GM12878 (cell line): Measurements from ENCODE around the gene EHD4. TPM values are rescaled to one million over a fixed set of nuclear protein-coding genes. Genes with fewer than 3 reads are reported as not detected.

Experiments
- ATAC-seq: fragments of 200-7000 bp; cut with Tn5 transposase; 3 replicates; pipeline ENCODE4 v1.9.1; 2020; ENCODE audit warnings: mild to moderate bottlenecking, moderate library complexity
- BruUV-seq: library from RNA; stranded (reverse); fragments of 400-500 nt; replicated peaks from 2 replicates; lab custom pipeline; 2021; lab: Mats Ljungman, UMichigan
- CTCF ChIA-PET: fragments of 300-600 bp; sonication (Branson Sonifier 250); formaldehyde crosslinking; extraction: SDS; loops from one replicate; lab custom pipeline; 2021; ENCODE audit warnings: inconsistent platforms; lab: Yijun Ruan, JAX
- POLR2A ChIA-PET: fragments of 350-600 bp; formaldehyde crosslinking; extraction: SDS; loops from one replicate; lab custom pipeline; 2021; ENCODE audit warnings: inconsistent platforms; lab: Charles Lee
- RAD21 ChIA-PET: fragments of 300-600 bp; sonication (Branson Sonifier 250); formaldehyde crosslinking; loops from one replicate; lab custom pipeline; 2023; ENCODE audit warnings: antibody characterized with exemption; ENCODE audit not compliant: unreplicated experiment; lab: Charles Lee
- SMC1A ChIA-PET: fragments of 300-600 bp; sonication (Branson Sonifier 250); formaldehyde crosslinking; loops from one replicate; lab custom pipeline; 2023; ENCODE audit not compliant: unreplicated experiment, uncharacterized antibody; lab: Charles Lee
- DNase-seq: peaks from one replicate; pipeline ENCODE4 v3.0.0-alpha.2; 2011; ENCODE audit warnings: low read depth, low spot score
- FAIRE-seq: peaks from 3 replicates; lab custom pipeline; 2011; peaks lifted over from hg19 to GRCh38; lab: Jason Lieb, UNC
- H2AFZ ChIP-seq: 2 replicates; pipeline ENCODE4 v1.6.0; 2011; ENCODE audit warnings: low read depth, low read length, control low read depth; ENCODE audit not compliant: control insufficient read depth
- H3K27ac ChIP-seq: 2 replicates; pipeline ENCODE4 v1.5.1; 2011; ENCODE audit warnings: control low read depth; ENCODE audit not compliant: control insufficient read depth, insufficient read depth
- H3K27me3 ChIP-seq, 2 experiments: replicated peaks in 1 of 2; 2 replicates each; pipeline versions ENCODE4 v1.6.0 to v1.6.1; 2011; ENCODE audit warnings: low read length in 1 of 2; ENCODE audit not compliant: control insufficient read depth in 2 of 2, insufficient read depth in 2 of 2
- H3K36me3 ChIP-seq, 2 experiments: 2 replicates each; pipeline ENCODE4 v1.5.1; 2011; ENCODE audit warnings: low read length in 1 of 2; ENCODE audit not compliant: control insufficient read depth in 2 of 2, insufficient read depth in 2 of 2
- H3K4me1 ChIP-seq: 2 replicates; pipeline ENCODE4 v1.6.1; 2011; ENCODE audit warnings: mild to moderate bottlenecking, low read length, moderate library complexity, mixed read lengths; ENCODE audit not compliant: control insufficient read depth, insufficient read depth
- H3K4me2 ChIP-seq: 2 replicates; pipeline ENCODE4 v1.6.0; 2011; ENCODE audit warnings: control low read depth; ENCODE audit not compliant: control insufficient read depth, insufficient read depth
- H3K4me3 ChIP-seq: fragments of 200-600 bp; sonication (generic); 2 replicates; pipeline ENCODE4 v1.5.1; 2016
- H3K79me2 ChIP-seq: 2 replicates; pipeline ENCODE4 v1.6.0; 2011; ENCODE audit warnings: low read length; ENCODE audit not compliant: control insufficient read depth, insufficient read depth
- H3K9ac ChIP-seq: 2 replicates; pipeline ENCODE4 v1.8.0; 2011; ENCODE audit warnings: low read length, control low read depth, mixed read lengths; ENCODE audit not compliant: control insufficient read depth, insufficient read depth
- H3K9me3 ChIP-seq: replicated peaks from 3 replicates; pipeline ENCODE4 v1.5.1; 2011; ENCODE audit warnings: mild to moderate bottlenecking, low read length; ENCODE audit not compliant: control insufficient read depth, insufficient read depth
- H4K20me1 ChIP-seq: 2 replicates; pipeline ENCODE4 v1.6.0; 2011; ENCODE audit not compliant: control insufficient read depth, insufficient read depth
- CREB1 ChIP-seq: IDR thresholded peaks from 2 replicates; pipeline ENCODE4 v1.6.1; 2012; ENCODE audit warnings: low read depth, mild to moderate bottlenecking, inconsistent platforms
- FOS ChIP-seq: IDR thresholded peaks from 3 replicates; pipeline ENCODE4 v1.6.1; 2011; ENCODE audit warnings: borderline replicate concordance; ENCODE audit not compliant: insufficient read length; ENCODE audit errors: extremely low read depth
- GABPA ChIP-seq: IDR thresholded peaks from 2 replicates; pipeline ENCODE4 v1.6.1; 2014; ENCODE audit warnings: antibody characterized with exemption, low read depth, mild to moderate bottlenecking, inconsistent platforms
- JUND ChIP-seq: IDR thresholded peaks from 2 replicates; pipeline ENCODE4 v1.6.1; 2012; ENCODE audit warnings: low read depth, mild to moderate bottlenecking, low read length, improper control_type of control experiment, moderate library complexity
- MLLT1 ChIP-seq: fragments of 450-650 bp; IDR thresholded peaks from 2 replicates; pipeline ENCODE4 v1.6.1; 2016; ENCODE audit warnings: mild to moderate bottlenecking
- POLR2AphosphoS5 ChIP-seq: IDR thresholded peaks from 2 replicates; pipeline ENCODE4 v1.6.1; 2011; ENCODE audit warnings: mild to moderate bottlenecking, low read length, inconsistent platforms
- SREBF1 ChIP-seq: IDR thresholded peaks from 2 replicates; pipeline ENCODE4 v1.6.1; 2012; ENCODE audit warnings: mild to moderate bottlenecking, low read length
- WGBS: methylation state at CpG from one replicate; pipeline ENCODE4 v1.1.6; 2016; ENCODE audit warnings: low lambda C conversion rate; ENCODE audit not compliant: insufficient replicate concordance, insufficient coverage; ENCODE audit errors: missing lambda C conversion rate; 5-methylcytosine and 5-hydroxymethylcytosine counted together
- in situ Hi-C: fragments of 300-500 bp; cut with MboI; formaldehyde crosslinking; loops from 9 replicates; pipeline ENCODE4 v1.14.3; 2018; ENCODE audit warnings: mixed read lengths
- intact Hi-C: fragments of 100-400 bp; cut with micrococcal nuclease; formaldehyde crosslinking; loops from one replicate; pipeline ENCODE4 v1.14.2; 2022; ENCODE audit not compliant: unreplicated experiment
- polyA plus RNA-seq, 11 experiments: library from polyadenylated mRNA; depleted of rRNA in 4 of 11; unstranded in 6 of 11; stranded (reverse) in 5 of 11; fragments of >200 nt; fragmentation: Nextera tagmentation in 4 of 11; fragmentation: Illumina TruSeq in 1 of 11; extraction: Ambion mirVana in 4 of 11; extraction: Trizol in 1 of 11; gene quantifications; 1 replicate in 1 of 11; 2 replicates in 10 of 11; pipeline versions ENCODE4 v1.2.1 to v1.2.3, GENCODE V29; 2011 to 2016; ENCODE audit warnings: inconsistent platforms in 2 of 11, missing spikeins in 2 of 11, low read depth in 1 of 11
- total RNA-seq, 4 experiments: library from RNA; depleted of rRNA in 3 of 4; stranded (reverse); fragments of >200 nt in 3 of 4; fragmentation: Illumina TruSeq in 1 of 4; extraction: Trizol in 1 of 4; gene quantifications; 2 replicates each; pipeline versions ENCODE4 v1.2.1 to v1.2.3, GENCODE V29; 2013 to 2021

The EHD4 gene
- total and polyA plus RNA-seq, 10 of the 15 experiments (the other 5 are each of a cell fraction or from before 2014, with no cell fraction given) = 4.2 to 62.9 (median 44.7) TPM

- ChIA-PET SMC1A (interaction anchor here (1.0 to 12.1 kb wide), 3 partner anchors 25 to 126 kb away, joined by 3 to 179 read pairs (median 3); partner anchors contain the start of gene EHD4), RAD21 (interaction anchor here (5.2 kb wide), 1 partner anchor 38 kb away, joined by 97 read pairs; the partner anchor contains the start of gene EHD4), POLR2A (no interaction called here), CTCF (interaction anchor here (1.0 kb wide), 1 partner anchor 28 kb away, joined by 3 read pairs; no protein-coding TSS in a partner anchor)
- H3K27ac ChIP-seq = no peak overlapping the region
- H3K4me3 ChIP-seq = no peak overlapping the region
- FAIRE-seq (no peak), DNase-seq (no peak), ATAC-seq (no peak)
- no peaks in the 10 kb centered on the region for H3K9me3 ChIP-seq
- 96% methylated on average over 9 of the region's 9 CpGs for WGBS
- no peaks in the 10 kb centered on the region for H4K20me1 ChIP-seq
- peaks cover 72% of the 10 kb centered on the region for H3K4me1 ChIP-seq
- intact Hi-C loops (no loop called here), in situ Hi-C loops (no loop called here)
- H3K36me3 ChIP-seq = peaks cover 5 to 10% of the 10 kb centered on the region in 2 experiments
- no peak overlapping the region for H2AFZ ChIP-seq
- H3K4me2 ChIP-seq = no peak overlapping the region
- H3K9ac ChIP-seq = no peak overlapping the region
- peaks cover 46% of the 10 kb centered on the region for H3K79me2 ChIP-seq
- TF ChIP-seq SREBF1 = no peak
- TF ChIP-seq JUND = no peak
- TF ChIP-seq POLR2AphosphoS5 = peak; percentile 28; the same call in 1 of the 2 replicates
- TF ChIP-seq GABPA = no peak
- no peak for TF ChIP-seq FOS
- no peak for TF ChIP-seq MLLT1
- TF ChIP-seq CREB1 = no peak
- no TSS peak for BruUV-seq
- H3K27me3 ChIP-seq = no peaks in the 10 kb centered on the region
These were observed 40.3 kb downstream of the EHD4 start for GRCh38 chr15:41932101-41932500.
